Measurements from ENCODE around the gene TMCC2.
"Not testable (repeated sequence)": the region's sequence is repeated elsewhere in the genome, so short reads cannot be mapped to it uniquely, and the experiment has no call there.

TMCC2 gene

DNA sequence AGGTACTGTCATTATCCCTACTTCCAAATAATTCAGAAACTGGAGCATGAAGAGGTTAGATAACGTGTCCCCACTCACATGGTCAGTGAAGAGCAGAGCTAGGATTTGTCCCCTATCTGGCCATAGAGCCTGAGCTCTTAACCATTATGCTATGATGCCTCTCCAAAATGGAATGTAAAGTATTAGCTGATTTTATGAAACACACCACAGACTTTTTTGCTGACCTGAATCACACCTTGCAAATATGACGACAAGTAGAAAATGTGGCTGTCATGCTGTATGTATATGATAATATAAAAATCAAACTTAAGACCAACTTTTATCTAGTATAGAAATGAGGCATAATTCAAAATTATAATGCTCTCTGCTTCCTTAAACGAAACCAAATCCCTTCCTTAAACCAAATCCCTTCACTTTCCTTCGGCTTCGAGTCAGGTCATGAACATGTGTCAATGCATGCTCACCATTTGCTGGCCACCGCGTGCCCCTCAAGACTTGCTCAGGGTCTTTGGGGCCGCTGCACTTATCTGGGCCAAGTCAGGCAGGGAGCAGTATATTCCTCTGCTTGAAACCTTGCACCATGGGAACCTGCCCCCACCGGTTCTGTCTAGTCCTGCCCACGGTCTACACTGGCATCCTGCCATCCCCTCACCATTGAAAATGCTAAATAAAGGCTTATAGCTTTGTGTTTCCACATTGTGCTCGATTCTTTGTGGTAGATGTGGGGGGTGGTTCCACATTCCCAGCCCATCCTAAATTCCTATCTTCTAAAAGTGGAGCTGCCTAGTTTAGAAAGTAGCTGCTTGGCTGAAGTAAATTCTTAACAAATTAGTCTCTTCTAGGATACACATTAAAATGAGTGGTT lies 1.6 kb upstream of the TMCC2 start:
- H3K36me3 ChIP-seq (ENCODE audit: insufficient read depth, low read length), result no peaks in the 10 kb centered on the region
- H3K4me3 ChIP-seq (ENCODE audit: low read length), result no peak overlapping the region
- no peak overlapping the region for H2AFZ ChIP-seq (ENCODE audit: low read depth, low read length)
- peaks cover 14% of the 10 kb centered on the region for H3K27me3 ChIP-seq (ENCODE audit: insufficient read depth, low read length)
- H3K4me1 ChIP-seq (ENCODE audit: insufficient read depth, low read length), result peaks cover 21% of the 10 kb centered on the region
- H3K9me3 ChIP-seq (ENCODE audit: low read length), result no peaks in the 10 kb centered on the region

DNA sequence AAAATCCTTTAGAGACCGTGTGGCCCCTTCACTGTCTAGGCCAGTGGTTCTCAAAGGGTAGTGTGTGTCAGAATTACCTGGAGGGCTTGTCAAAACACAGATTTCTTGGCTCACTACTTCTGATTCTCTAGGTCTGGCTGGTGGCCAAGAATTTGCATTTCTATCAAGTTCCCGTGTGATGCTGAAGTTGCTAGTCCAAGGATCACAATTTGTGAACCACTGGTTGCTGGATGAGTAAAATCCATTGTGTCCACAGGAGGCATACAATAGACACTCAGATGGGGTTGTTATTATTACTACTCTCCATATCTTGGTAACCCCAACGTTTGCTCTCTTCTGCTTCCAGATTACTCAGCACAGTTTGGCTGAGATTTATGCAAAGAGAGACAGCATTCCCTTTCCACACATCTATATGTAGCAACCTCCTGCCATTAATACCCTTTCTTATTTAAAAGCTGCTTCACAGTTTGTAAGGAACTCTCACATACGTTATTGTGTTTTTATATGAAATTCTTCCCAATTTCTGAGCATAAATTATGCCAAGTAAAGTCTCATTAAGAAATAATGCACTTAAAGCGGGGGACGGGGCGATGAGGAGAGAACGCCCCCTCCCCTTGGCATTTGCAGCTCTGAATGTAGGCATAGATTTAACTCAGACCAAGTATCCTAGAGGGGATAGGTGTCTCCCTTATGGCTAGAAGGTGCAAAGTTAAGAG lies 720 bp upstream of the TMCC2 start:
- H3K36me3 ChIP-seq (ENCODE audit: insufficient read depth, low read length), result no peaks in the 10 kb centered on the region
- peaks cover 14% of the 10 kb centered on the region for H3K27me3 ChIP-seq (ENCODE audit: insufficient read depth, low read length)
- peak overlapping the region; percentile 95 for H2AFZ ChIP-seq (ENCODE audit: low read depth, low read length)
- H3K4me1 ChIP-seq (ENCODE audit: insufficient read depth, low read length), result peaks cover 21% of the 10 kb centered on the region
- H3K4me3 ChIP-seq (ENCODE audit: low read length), result peak overlapping the region; percentile 75
- no peaks in the 10 kb centered on the region for H3K9me3 ChIP-seq (ENCODE audit: low read length)

DNA sequence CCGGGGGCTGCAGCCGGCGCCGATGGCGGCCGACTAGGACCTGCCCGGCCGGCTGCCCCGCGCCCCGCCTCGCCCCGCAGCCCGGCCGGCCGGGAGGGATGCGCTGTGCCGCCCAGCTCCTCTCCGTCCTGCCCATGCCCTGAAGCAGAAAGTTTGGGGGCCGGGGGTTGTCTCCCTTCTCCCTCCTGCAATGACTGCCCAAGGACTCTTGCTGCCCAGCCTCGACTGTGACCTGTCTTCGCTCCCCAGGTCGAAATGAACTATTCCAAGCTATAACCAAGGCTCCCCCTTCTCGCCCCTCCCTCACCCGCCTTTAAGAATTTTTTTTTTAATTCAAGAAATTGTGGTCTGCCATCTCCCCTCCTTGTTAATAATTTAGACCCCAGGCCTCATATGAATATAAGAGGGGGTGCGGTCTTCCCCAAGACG lies 361 bp downstream of the TMCC2 start:
- H3K36me3 ChIP-seq (ENCODE audit: insufficient read depth, low read length), result no peaks in the 10 kb centered on the region
- H2AFZ ChIP-seq (ENCODE audit: low read depth, low read length), result peak overlapping the region; percentile 80
- H3K27me3 ChIP-seq (ENCODE audit: insufficient read depth, low read length), result peaks cover 14% of the 10 kb centered on the region

DNA sequence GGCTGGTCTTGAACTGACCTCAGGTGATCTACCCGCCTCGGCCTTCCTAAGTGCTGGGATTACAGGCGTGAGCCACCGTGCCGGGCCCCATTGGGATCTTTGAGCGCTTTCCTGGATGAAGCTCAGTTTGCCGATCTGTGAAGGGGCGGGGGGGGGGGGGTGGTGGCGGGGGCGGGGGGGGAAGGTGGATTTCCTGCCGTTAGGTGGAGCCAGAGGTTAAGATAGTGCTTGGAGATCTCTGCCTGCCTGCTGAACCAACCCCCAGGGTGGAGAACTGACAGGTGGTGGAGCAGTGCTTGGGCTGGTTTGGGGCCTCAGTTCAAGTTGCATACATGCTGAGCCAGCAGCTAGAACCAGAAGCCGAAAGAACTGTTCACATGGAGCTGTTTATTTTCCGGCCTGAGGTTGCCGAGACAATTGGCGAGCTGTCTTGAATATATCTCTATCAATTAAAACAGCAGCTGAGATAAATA lies 1.7 kb downstream of the TMCC2 start:
- Histone ChIP-seq H2AFZ (ENCODE audit: low read depth, low read length) (no peak overlapping the region), H3K4me3 (ENCODE audit: low read length) (no peak overlapping the region), H3K4me1 (ENCODE audit: insufficient read depth, low read length) (peaks cover 21% of the 10 kb centered on the region)

More for the DNA sequence above, 361 bp downstream of the TMCC2 start:
- H3K4me1 ChIP-seq (ENCODE audit: insufficient read depth, low read length), result peaks cover 21% of the 10 kb centered on the region
- H3K9me3 ChIP-seq (ENCODE audit: low read length), result no peaks in the 10 kb centered on the region
- H3K4me3 ChIP-seq (ENCODE audit: low read length), result peak overlapping the region; percentile 75

DNA sequence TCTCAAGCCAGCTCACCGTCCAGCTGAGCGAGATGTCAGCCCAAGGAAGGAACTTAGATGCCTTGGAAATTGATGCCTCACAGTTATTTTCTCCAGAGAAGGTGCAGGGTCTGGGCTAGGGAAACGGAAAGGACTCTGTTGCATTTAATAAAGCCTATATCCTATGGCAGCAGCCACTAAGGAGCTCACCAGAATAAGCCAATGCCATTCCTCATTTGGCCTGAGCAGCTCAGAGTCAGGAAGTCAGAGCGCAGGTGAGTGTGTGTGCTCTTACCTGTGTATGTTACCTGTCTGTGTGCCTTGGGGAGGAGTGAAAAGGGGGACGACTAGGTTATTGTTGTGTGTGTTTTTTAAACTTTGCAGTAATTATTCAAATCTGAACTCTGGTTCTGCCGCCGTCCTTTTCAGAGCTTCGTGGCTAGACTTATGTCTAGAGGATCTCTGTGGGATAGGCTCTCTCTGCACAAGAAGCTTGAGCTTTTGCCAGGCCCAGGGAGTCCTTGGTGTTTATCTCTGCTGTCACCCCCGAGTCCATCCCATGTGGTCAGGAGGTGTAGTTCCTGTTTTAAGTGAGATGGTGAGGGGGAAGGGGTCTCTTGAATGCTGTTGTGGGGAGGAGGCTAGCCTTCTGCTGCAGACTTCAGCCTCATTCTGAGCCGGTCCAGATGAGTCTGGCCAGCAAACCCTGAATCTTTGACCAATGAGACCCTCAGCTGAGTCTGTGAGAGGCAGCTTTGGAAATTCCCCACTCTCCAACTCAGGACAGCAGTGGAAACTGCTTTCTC lies 2.4 kb downstream of the TMCC2 start:
- peaks cover 4% of the 10 kb centered on the region for H3K27me3 ChIP-seq (ENCODE audit: insufficient read depth, low read length)
- H3K4me3 ChIP-seq (ENCODE audit: low read length), result no peak overlapping the region
- no peak overlapping the region for H2AFZ ChIP-seq (ENCODE audit: low read depth, low read length)
- H3K36me3 ChIP-seq (ENCODE audit: insufficient read depth, low read length), result no peaks in the 10 kb centered on the region
- no peaks in the 10 kb centered on the region for H3K9me3 ChIP-seq (ENCODE audit: low read length)
- peaks cover 21% of the 10 kb centered on the region for H3K4me1 ChIP-seq (ENCODE audit: insufficient read depth, low read length)

More for the DNA sequence above, 1.7 kb downstream of the TMCC2 start:
- Histone ChIP-seq H3K27me3 (ENCODE audit: insufficient read depth, low read length) (peaks cover 11% of the 10 kb centered on the region), H3K9me3 (ENCODE audit: low read length) (no peaks in the 10 kb centered on the region), H3K36me3 (ENCODE audit: insufficient read depth, low read length) (no peaks in the 10 kb centered on the region)

DNA sequence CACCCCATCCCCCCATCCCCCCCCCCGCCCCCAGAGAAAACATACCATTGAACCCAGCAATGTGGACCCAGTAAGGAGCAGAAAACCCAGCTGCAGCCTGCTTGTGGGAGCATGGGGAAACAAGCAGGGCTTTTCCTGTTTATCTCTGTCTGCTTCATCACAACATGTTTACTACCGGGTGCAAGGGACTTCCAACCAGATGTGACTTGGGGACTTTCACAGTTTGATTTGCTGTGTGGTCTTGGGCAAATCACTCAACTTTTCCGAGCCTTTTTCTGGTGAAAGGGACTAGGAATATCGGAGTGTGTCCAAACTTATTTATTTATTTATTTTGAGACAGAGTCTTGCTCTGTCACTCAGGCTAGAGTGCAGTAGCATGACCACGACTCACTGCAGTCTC lies 3.2 kb downstream of the TMCC2 start:
- H3K27me3 ChIP-seq (ENCODE audit: insufficient read depth, low read length), result no peaks in the 10 kb centered on the region
- H3K4me1 ChIP-seq (ENCODE audit: insufficient read depth, low read length), result peaks cover 21% of the 10 kb centered on the region
- no peaks in the 10 kb centered on the region for H3K36me3 ChIP-seq (ENCODE audit: insufficient read depth, low read length)
- H2AFZ ChIP-seq (ENCODE audit: low read depth, low read length), result no peak overlapping the region
- no peak overlapping the region for H3K4me3 ChIP-seq (ENCODE audit: low read length)
- no peaks in the 10 kb centered on the region for H3K9me3 ChIP-seq (ENCODE audit: low read length)

DNA sequence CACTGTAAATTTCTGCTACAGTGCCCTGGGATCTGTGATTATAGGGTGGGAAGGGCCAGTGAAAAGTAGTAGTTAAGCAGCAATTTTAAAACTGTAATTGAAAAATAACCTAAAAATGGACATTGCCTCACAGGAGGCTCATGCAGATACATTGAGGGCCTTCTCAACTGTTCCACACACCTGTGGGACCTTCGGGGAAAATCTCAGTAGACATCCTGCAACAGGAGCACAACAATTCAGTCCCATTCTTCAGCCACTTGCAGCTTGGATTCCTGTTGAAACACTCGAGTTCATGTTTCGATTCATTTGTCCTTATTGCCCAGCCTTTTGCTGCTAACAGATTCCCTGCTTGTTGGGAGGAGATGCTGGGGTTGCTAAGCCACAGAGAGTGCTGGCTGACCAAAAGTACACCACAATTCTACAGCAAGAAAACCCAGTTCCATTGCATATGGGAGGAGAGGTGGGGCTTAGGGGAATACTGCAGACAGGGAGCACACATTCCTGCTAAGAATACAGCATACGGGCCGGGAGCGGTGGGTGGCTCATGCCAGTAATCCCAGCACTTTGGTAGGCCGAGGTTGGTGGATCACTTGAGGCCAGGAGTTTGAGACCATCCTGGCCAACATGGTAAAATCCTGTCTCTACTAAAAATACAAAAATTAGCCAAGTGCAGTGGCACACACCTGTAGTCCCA lies 4.5 kb downstream of the TMCC2 start:
- Histone ChIP-seq H3K36me3 (ENCODE audit: insufficient read depth, low read length) (no peaks in the 10 kb centered on the region), H3K27me3 (ENCODE audit: insufficient read depth, low read length) (no peaks in the 10 kb centered on the region), H3K4me3 (ENCODE audit: low read length) (no peak overlapping the region), H3K4me1 (ENCODE audit: insufficient read depth, low read length) (peaks cover 12% of the 10 kb centered on the region), H3K9me3 (ENCODE audit: low read length) (no peaks in the 10 kb centered on the region), H2AFZ (ENCODE audit: low read depth, low read length) (no peak overlapping the region)

DNA sequence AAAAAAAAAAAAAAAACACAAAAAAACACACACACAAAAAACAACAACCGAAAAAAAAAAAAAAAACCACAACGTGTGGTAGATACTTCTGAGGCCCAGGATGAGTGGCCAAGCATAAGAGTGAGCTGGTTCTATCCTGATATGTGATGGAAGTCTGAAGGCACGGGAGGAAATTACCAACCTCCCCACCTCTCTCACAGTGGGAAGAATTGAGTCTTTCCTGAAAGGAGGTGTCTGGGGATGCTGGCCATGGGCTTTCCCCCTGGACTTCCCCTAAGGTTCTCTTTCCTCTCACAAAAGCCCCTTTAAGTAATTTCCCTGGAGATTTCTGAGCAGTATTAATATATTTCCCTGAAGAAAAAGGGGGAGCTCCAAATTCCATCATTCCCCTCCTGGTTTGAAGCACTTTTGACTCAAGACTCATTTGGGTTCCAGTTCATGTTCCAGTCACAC lies 5.2 kb downstream of the TMCC2 start:
- H3K36me3 ChIP-seq (ENCODE audit: insufficient read depth, low read length), result no peaks in the 10 kb centered on the region
- no peaks in the 10 kb centered on the region for H3K9me3 ChIP-seq (ENCODE audit: low read length)
- H3K4me1 ChIP-seq (ENCODE audit: insufficient read depth, low read length), result peaks cover 12% of the 10 kb centered on the region
- H3K4me3 ChIP-seq (ENCODE audit: low read length), result no peak overlapping the region
- no peaks in the 10 kb centered on the region for H3K27me3 ChIP-seq (ENCODE audit: insufficient read depth, low read length)
- H2AFZ ChIP-seq (ENCODE audit: low read depth, low read length), result no peak overlapping the region

DNA sequence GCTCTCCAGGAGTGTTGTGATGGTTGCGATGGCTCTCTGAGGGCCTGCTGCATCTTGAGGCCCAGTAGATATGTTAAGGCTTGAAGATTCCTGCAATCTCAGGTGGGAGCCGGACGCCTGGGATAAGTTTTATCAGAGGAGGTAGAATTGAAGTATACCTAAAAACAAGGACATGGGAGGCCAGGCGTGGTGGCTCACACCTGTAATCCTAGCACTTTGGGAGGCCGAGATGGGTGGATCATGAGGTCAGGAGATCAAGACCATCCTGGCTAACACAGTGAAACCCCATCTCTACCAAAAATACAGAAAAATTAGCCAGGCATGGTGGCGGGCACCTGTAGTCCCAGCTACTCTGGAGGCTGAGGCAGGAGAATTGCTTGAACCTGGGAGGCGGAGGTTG lies 6.2 kb downstream of the TMCC2 start:
- not testable (repeated sequence) for H3K9me3 ChIP-seq (ENCODE audit: low read length); H3K27me3 ChIP-seq (ENCODE audit: insufficient read depth, low read length); H3K36me3 ChIP-seq (ENCODE audit: insufficient read depth, low read length); H3K4me1 ChIP-seq (ENCODE audit: insufficient read depth, low read length); H2AFZ ChIP-seq (ENCODE audit: low read depth, low read length); H3K4me3 ChIP-seq (ENCODE audit: low read length)

DNA sequence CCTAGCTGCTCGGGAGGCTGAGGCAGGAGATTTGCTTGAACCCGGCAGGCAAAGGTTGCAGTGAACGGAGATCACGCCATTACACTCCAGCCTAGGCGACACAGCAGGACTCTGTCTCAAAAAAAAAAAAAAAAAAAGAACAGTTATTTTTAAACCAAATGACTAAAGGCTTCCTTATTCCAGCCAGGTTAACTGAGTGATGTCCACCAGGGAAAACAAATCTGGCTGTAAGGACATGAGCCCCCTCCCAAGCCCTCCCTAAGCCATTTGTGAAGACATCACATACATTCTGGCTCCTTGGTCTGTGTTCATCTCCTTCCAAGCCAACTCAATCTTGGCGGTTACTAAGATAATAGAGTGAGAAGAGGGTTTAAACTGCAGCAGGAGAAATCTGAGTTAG lies 8.2 kb downstream of the TMCC2 start:
- Histone ChIP-seq H3K4me3 (ENCODE audit: low read length) (no peak overlapping the region), H3K36me3 (ENCODE audit: insufficient read depth, low read length) (no peaks in the 10 kb centered on the region), H2AFZ (ENCODE audit: low read depth, low read length) (no peak overlapping the region), H3K9me3 (ENCODE audit: low read length) (no peaks in the 10 kb centered on the region), H3K27me3 (ENCODE audit: insufficient read depth, low read length) (no peaks in the 10 kb centered on the region), H3K4me1 (ENCODE audit: insufficient read depth, low read length) (peaks cover 5% of the 10 kb centered on the region)

DNA sequence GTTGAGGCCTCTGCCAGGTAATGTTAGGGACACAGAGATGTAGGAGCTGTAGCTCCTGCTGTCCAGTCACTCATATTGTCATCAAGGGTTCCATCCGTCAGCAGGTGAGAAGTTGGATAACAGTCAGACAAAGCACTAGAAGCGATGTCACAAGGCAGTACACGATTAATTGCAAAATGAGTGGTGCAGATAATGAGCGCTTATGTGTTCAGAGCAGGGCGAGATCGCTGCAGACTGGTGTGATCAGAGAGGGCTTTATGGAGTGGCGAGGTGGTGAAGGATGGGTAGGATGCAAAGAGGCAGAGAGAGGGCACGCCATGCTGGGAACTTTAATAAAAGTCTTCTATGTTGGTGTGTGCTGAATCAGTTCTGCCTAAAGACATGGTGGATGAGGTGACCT lies 8.8 kb downstream of the TMCC2 start:
- Histone ChIP-seq H3K4me1 (ENCODE audit: insufficient read depth, low read length) (peaks cover 5% of the 10 kb centered on the region), H3K4me3 (ENCODE audit: low read length) (no peak overlapping the region), H2AFZ (ENCODE audit: low read depth, low read length) (no peak overlapping the region), H3K27me3 (ENCODE audit: insufficient read depth, low read length) (no peaks in the 10 kb centered on the region), H3K9me3 (ENCODE audit: low read length) (no peaks in the 10 kb centered on the region), H3K36me3 (ENCODE audit: insufficient read depth, low read length) (no peaks in the 10 kb centered on the region)

DNA sequence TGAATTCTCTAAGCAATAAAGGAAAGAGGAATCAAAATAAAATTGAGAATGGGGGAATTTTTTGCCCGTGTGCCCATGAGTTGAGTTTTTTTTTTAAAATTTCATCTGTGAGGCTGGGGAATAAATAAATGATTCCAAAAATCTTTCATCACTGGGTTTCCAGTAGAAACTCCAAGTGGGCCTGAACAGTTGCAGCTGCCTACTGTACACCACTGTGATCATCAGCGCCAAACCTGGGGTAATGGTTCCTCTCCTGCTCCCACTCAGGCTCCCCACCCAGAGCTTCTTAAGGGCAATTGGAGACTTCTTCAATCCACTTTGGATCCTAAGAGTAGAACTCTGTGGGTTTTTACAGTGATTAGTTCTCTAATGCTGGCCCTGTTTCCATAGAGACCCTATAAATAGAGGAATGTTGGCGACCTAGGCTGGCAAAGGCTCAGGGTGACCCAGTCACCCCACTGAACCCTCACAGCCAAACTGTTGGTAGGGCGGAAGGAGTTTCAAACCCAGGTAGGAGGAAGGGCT lies 9.3 kb downstream of the TMCC2 start:
- Histone ChIP-seq H3K36me3 (ENCODE audit: insufficient read depth, low read length) (peaks cover 4% of the 10 kb centered on the region), H3K27me3 (ENCODE audit: insufficient read depth, low read length) (no peaks in the 10 kb centered on the region), H3K4me1 (ENCODE audit: insufficient read depth, low read length) (peaks cover 5% of the 10 kb centered on the region), H3K9me3 (ENCODE audit: low read length) (no peaks in the 10 kb centered on the region), H3K4me3 (ENCODE audit: low read length) (no peak overlapping the region), H2AFZ (ENCODE audit: low read depth, low read length) (no peak overlapping the region)

All from neuron (in vitro differentiated cells).